GM04504 (cell line): ENCODE data around the gene BNIP2.
A peak's percentile ranks its signal among the peaks of the same experiment; 100 is the strongest.
"Not testable (repeated sequence)": the region's sequence is repeated elsewhere in the genome, so short reads cannot be mapped to it uniquely, and the experiment has no call there.

Source experiments
- DNase-seq: peaks from one replicate; pipeline ENCODE4 v3.0.0-alpha.2; 2012; ENCODE audit warnings: low read depth

Gene BNIP2

GRCh38 chr15:59687836-59688235 lies 1.3 kb downstream of the BNIP2 start:
- no peak for DNase-seq

GRCh38 chr15:59686389-59686788 lies 2.7 kb downstream of the BNIP2 start:
- no peak for DNase-seq

- DNase-seq, result no peak
Measured at GRCh38 chr15:59685737-59686297, 3.3 kb downstream of the BNIP2 start.

- no peak for DNase-seq
Measured at GRCh38 chr15:59680870-59681269, 8.2 kb downstream of the BNIP2 start.

- no peak for DNase-seq
Measured at GRCh38 chr15:59680346-59680745, 8.8 kb downstream of the BNIP2 start.

DNA sequence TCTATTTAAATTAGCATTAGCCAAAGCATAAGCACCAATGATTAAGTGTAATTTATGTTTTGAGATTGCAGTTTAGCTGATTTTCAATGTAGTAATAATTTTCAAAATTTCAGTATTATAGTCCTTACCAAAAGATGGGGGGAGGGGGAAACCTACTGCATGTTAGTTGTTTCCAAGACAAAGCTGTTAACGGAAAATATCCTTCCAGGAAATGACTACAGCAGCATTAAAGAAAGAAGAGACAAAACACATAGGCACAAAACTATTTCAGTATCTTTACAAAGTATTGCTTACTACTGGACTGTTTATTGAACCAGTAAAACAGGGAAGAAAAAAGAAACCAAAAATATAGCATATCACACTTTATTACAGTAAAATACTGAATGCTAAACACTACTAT lies 10.5 kb downstream of the BNIP2 start:
- DNase-seq, result no peak

DNA sequence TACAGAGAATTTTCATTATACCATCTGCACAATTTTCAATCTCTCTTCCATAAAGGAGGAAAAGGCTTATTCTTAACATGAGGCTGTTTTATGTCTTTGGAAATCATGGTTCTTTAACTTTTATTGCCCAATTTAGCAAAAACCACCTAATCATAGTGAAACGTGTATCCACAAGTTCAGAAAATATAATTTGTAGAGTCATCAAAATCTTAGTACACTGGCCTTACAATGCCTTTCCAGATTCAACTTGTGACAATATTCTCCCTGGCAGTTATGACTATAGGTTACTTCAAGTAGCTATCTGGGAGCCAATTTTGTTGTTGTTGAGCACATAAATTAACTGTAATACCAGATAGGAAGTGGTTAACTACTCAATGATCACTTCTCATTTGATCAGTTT lies 10.9 kb downstream of the BNIP2 start:
- DNase-seq, result no peak

- DNase-seq, result no peak
Measured at GRCh38 chr15:59676565-59676964, 12.6 kb downstream of the BNIP2 start.

- DNase-seq, result no peak
Measured at GRCh38 chr15:59674361-59674877, 14.7 kb downstream of the BNIP2 start.

GRCh38 chr15:59668556-59668955 lies 20.6 kb downstream of the BNIP2 start:
- DNase-seq, result no peak

- DNase-seq, result peak; percentile 31
Measured at GRCh38 chr15:59662260-59662659, 26.9 kb downstream of the BNIP2 start.

DNA sequence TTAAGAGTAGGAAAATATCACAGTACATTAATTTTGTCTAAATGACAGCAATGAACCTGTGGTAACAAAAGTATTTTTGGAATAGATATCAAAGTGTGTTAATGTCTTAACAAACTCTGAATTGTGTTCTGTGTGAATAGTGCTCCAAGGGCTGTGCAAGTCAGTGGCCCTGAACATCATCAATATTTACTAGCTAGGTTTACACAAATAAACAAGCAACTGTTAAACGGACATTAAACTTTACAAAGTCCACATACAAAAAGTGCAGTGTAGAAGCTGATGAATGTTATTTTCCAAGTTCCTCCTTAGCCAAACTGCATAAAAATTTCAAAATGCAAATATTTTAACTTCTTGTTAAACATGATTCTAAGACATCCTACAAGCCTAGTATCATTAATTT lies 29.8 kb downstream of the BNIP2 start:
- DNase-seq, result no peak

DNA sequence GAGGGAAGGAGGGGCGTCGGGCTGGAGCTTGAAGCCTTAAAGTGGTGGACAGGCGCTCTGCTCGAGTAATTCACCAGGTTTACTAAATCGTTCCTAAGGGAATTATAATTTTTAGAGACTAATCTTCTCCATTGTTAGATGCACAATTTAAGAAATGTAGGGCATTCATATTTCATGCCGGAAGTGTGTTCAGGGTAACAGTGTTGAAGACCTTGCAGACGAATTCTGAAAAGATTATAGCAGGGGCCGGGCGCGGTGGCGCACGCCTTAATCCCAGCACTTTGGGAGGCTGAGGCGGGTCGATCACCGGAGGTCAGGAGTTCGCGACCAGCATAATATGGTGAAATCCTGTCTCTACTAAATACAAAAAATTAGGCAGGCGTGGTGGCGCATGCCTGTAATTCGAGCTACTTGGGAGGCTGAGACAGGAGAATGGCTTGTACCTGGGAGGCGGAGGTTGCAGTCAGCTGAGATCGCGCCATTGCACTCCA lies 31.4 kb downstream of the BNIP2 start:
- no peak for DNase-seq

- peak; percentile 82 for DNase-seq
Measured at GRCh38 chr15:59656897-59657634, 32.1 kb downstream of the BNIP2 start, which contains the start of gene GTF2A2. Gene GTF2A2 (minus strand): TSS chr15:59657515. CDS start chr15:59652277, 5,238 bp downstream.

- DNase-seq, result no peak
Measured at GRCh38 chr15:59654046-59654445, 35.1 kb downstream of the BNIP2 start.

DNA sequence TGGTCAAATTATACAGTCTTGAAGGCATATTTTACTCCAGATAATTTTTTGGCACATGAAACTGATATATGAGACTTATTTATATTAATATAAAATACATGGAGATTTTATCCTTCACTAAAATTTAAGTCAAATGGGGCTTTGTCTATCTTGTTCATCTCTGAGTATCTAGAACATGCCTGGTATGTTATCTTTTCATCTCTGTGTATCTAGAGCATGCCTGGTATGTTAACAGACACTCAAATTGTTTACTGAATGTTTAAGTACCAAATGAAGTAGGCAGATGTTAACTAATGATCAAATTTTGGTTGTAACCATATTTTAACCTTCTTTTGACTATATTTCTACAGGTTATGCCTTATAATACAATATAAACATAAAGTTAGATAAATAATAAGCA lies 39.5 kb downstream of the BNIP2 start:
- DNase-seq, result no peak

- no peak for DNase-seq
Measured at GRCh38 chr15:59647085-59647484, 42.0 kb downstream of the BNIP2 start.

DNA sequence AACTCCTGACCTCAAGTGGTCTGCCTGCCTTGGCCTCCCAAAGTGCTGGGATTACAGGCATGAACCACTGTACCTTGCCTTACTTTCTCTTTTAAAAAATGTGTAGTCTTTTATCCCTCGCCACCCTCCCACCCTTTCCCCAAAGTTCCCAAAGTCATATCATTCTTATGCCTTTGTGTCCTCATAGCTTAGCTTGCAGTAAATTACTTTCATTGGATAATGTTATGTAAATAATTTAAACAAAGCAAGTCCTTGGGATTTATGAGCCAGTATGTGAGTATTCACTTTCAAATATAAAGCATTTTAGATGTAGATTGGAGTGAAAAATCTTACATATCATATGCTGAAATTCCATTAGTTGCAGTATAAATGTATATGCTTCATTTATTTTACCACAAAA lies 42.8 kb downstream of the BNIP2 start:
- DNase-seq, result no peak

- not testable (repeated sequence) for DNase-seq
Measured at GRCh38 chr15:59645812-59646211, 43.3 kb downstream of the BNIP2 start.

DNA sequence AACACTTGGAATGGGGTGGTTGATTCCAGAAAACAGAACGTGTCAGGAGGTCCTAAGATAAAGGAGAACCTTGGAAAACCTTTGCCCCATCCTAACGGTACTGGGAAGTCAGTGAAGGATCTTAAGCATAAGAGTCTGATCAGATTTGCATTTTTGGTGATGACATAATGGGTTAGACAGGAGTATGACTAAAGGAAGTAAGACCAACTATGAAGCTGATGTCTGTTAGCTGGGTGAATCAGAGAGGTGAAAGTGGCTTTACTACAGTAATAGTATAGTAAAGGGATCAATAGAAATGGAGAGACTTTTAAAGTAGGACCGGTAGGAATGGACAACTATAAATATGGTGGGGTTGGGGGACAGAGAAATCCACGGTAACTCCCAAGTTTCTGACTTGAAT lies 44.4 kb downstream of the BNIP2 start:
- DNase-seq, result no peak

DNA sequence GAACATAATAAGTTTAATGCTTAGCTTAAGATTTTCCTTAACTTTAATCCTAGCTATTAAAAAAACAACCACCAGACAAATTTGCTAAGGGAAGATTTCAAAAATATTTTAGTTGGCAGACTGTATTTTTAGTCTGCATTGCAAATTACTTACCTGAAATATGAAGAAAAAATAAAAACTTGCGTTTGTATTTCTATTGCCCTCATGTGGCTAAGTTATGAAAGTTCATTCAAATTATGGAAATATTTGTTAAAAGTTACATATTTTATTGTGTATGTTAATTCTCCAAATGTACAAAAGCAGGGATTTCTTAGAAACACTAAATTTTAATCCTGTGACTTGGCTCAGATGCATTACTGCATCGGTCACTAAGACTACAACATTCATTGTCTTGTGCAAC lies 46.8 kb downstream of the BNIP2 start:
- DNase-seq, result no peak

- not testable (repeated sequence) for DNase-seq
Measured at GRCh38 chr15:59637507-59637906, 51.6 kb downstream of the BNIP2 start.

DNA sequence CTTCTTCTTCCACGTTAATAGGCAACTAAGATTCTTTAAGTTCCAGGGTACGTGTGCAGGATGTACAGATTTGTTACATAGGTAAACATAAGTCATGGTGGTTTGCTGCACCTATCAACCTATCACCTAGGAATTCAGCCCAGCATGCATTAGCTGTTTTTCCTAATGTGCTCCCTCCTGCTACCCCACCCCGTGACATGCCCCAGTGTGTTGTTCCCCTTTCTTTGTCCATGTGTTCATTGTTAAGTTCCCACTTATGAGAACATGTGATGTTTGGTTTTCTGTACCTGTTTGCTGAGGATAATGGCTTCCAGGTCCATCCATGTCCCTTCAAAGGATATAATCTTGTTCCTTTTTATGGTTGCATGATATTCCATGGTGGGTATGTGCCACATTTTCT lies 52.9 kb downstream of the BNIP2 start:
- no peak for DNase-seq

DNA sequence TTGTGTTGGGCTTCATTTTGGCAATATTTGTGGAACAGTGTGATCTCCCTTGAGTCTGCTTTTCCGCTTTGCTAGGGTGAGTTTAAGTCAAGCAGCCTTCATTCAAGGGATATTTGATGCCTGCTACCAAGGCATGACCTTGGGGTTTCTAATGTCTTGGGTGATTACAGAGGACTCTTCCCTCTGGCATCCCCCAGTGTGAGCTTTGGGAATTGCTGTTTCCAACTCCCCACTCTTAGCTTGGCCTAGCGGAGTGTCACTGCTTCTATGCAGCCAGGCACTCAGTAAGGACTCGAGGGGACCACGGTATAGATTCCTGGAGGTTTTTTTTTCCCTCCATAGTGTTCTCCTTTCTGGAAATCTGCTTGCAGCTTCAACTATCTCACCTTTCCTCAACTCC lies 56.4 kb downstream of the BNIP2 start:
- DNase-seq, result no peak
